Endothelial cell of umbilical vein (primary cell): Measurements from ENCODE around the gene MS4A15.

Source experiments
- POLR2A ChIP-seq: IDR thresholded peaks from 2 replicates; pipeline ENCODE4 v1.6.1; 2012; ENCODE audit warnings: low read depth, mild to moderate bottlenecking, control low read depth, low read length
- TF ChIP-seq, protein P1 (sequence below), 2 donors: IDR thresholded peaks; 1 replicate in 1 of 2; 2 replicates in 1 of 2; pipeline ENCODE4 v1.5.1; 2011; ENCODE audit warnings: low read length in 2 of 2, mild to moderate bottlenecking in 2 of 2, moderate library complexity in 2 of 2, control low read depth in 1 of 2, inconsistent platforms in 1 of 2, low read depth in 1 of 2; ENCODE audit not compliant: insufficient read depth in 1 of 2; ENCODE audit errors: extremely low read depth in 1 of 2

DNA sequence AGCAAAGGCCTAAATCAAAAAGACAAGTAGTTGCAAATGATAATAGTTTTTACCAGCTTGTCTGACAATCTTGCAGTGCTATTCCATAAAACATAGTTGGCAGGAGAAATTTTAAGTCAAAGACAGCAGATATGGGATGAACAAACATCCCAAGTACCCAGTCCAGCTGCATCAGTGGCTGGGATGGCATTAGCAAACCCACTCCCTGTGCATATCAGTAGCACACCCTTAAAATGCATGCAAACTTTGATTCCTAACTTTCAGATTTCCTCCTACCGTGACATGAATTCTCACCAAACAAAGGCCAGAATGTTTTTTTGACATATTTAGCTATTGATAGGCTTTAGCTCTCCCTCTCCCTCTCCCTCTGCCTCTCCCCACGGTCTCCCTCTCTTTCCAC, 57.4 kb downstream of the MS4A15 start:
- TF ChIP-seq, protein P1, sequence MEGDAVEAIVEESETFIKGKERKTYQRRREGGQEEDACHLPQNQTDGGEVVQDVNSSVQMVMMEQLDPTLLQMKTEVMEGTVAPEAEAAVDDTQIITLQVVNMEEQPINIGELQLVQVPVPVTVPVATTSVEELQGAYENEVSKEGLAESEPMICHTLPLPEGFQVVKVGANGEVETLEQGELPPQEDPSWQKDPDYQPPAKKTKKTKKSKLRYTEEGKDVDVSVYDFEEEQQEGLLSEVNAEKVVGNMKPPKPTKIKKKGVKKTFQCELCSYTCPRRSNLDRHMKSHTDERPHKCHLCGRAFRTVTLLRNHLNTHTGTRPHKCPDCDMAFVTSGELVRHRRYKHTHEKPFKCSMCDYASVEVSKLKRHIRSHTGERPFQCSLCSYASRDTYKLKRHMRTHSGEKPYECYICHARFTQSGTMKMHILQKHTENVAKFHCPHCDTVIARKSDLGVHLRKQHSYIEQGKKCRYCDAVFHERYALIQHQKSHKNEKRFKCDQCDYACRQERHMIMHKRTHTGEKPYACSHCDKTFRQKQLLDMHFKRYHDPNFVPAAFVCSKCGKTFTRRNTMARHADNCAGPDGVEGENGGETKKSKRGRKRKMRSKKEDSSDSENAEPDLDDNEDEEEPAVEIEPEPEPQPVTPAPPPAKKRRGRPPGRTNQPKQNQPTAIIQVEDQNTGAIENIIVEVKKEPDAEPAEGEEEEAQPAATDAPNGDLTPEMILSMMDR (IDR thresholded peaks at IDR 0.05; ENCODE audit: extremely low read depth in 1 of 2, insufficient read depth in 1 of 2, low read depth in 1 of 2, low read length in 2 of 2) = no peak
- no peak for TF ChIP-seq POLR2A
